GM10847 (cell line): Measurements from ENCODE around the gene KIF12.

Source experiments
- POLR2A ChIP-seq: IDR thresholded peaks from 2 replicates; pipeline ENCODE4 v1.6.1; 2011; ENCODE audit not compliant: insufficient read length; ENCODE audit errors: extremely low read depth

The KIF12 gene

GRCh38 chr9:114070188-114071103, 28.6 kb downstream of the KIF12 start:
- no peak for TF ChIP-seq POLR2A

- no peak for TF ChIP-seq POLR2A
These were observed 29.5 kb downstream of the KIF12 start for GRCh38 chr9:114069476-114070187.

- no peak for TF ChIP-seq POLR2A
These were observed 33.8 kb downstream of the KIF12 start for GRCh38 chr9:114065304-114065703.

- no peak for TF ChIP-seq POLR2A
These were observed 37.1 kb downstream of the KIF12 start for GRCh38 chr9:114061830-114062474.

GRCh38 chr9:114061292-114061691, 37.8 kb downstream of the KIF12 start:
- no peak for TF ChIP-seq POLR2A

- TF ChIP-seq POLR2A: no peak
These were observed 38.4 kb downstream of the KIF12 start for GRCh38 chr9:114060711-114061110.

- no peak for TF ChIP-seq POLR2A
These were observed 39.0 kb downstream of the KIF12 start for GRCh38 chr9:114060070-114060469.

GRCh38 chr9:114059047-114059803, 39.9 kb downstream of the KIF12 start:
- no peak for TF ChIP-seq POLR2A

GRCh38 chr9:114058688-114059046, 40.4 kb downstream of the KIF12 start:
- TF ChIP-seq POLR2A: no peak

- no peak for TF ChIP-seq POLR2A
These were observed 41.8 kb downstream of the KIF12 start for GRCh38 chr9:114057161-114057885.

- no peak for TF ChIP-seq POLR2A
These were observed 42.6 kb downstream of the KIF12 start for GRCh38 chr9:114056527-114056926.

- TF ChIP-seq POLR2A: no peak
These were observed 43.2 kb downstream of the KIF12 start for GRCh38 chr9:114055894-114056293.

- no peak for TF ChIP-seq POLR2A
These were observed 44.0 kb downstream of the KIF12 start for GRCh38 chr9:114055061-114055460.

- TF ChIP-seq POLR2A: no peak
These were observed 44.9 kb downstream of the KIF12 start for GRCh38 chr9:114054191-114054690.

- no peak for TF ChIP-seq POLR2A
These were observed 45.7 kb downstream of the KIF12 start for GRCh38 chr9:114053246-114054005.
